CD4-positive, alpha-beta memory T cell (primary cell): ENCODE results near the gene PXDC1. TPM values are rescaled to one million over a fixed set of nuclear protein-coding genes. Genes with fewer than 3 reads are reported as not detected.
"Not testable (repeated sequence)": the region's sequence is repeated elsewhere in the genome, so short reads cannot be mapped to it uniquely, and the experiment has no call there.

ENCODE experiments used
- CTCF ChIA-PET: fragments of 350-600 bp; sonication (Branson Sonifier 250); formaldehyde crosslinking; loops from one replicate; lab custom pipeline; 2021; ENCODE audit warnings: inconsistent platforms; ENCODE audit not compliant: partially characterized antibody; lab: Charles Lee
- POLR2A ChIA-PET: fragments of 350-600 bp; sonication (Branson Sonifier 250); formaldehyde crosslinking; loops from one replicate; lab custom pipeline; 2021; ENCODE audit not compliant: partially characterized antibody; lab: Charles Lee
- DNase-seq, 5 donors: peaks; one replicate each; pipeline versions ENCODE4 v3.0.0 to v3.0.0-alpha.2; 2020 to 2022; ENCODE audit warnings: mixed read lengths in 1 of 5
- H3K27ac ChIP-seq: one replicate; pipeline ENCODE4 v1.7.0; 2013; ENCODE audit warnings: low read depth, low read length
- H3K27me3 ChIP-seq: 2 replicates; pipeline ENCODE4 v1.7.0; 2013; ENCODE audit warnings: mild to moderate bottlenecking, low read length, moderate library complexity; ENCODE audit not compliant: insufficient read depth
- H3K36me3 ChIP-seq: 2 replicates; pipeline ENCODE4 v1.7.0; 2013; ENCODE audit warnings: mild to moderate bottlenecking, low read length, moderate library complexity; ENCODE audit not compliant: insufficient read depth
- H3K4me1 ChIP-seq: 2 replicates; pipeline ENCODE4 v1.7.0; 2013; ENCODE audit warnings: mild to moderate bottlenecking, low read length, moderate library complexity; ENCODE audit not compliant: insufficient read depth
- H3K4me3 ChIP-seq, 2 donors: one replicate each; pipeline ENCODE4 v1.7.0; 2013; ENCODE audit warnings: low read length in 2 of 2, mild to moderate bottlenecking in 1 of 2
- H3K9me3 ChIP-seq, 2 donors: one replicate each; pipeline ENCODE4 v1.7.0; 2013; ENCODE audit warnings: low read length in 2 of 2, control low read depth in 1 of 2; ENCODE audit not compliant: control insufficient read depth in 1 of 2
- H3K27ac Mint-ChIP-seq, 7 donors: one replicate each; pipeline ENCODE4 v1.8.0; 2020 to 2021; ENCODE audit warnings: mixed read lengths in 7 of 7, mild to moderate bottlenecking in 6 of 7, inconsistent platforms in 3 of 7, moderate library complexity in 3 of 7
- H3K27me3 Mint-ChIP-seq, 2 donors: one replicate each; pipeline ENCODE4 v1.8.0; 2020 to 2021; ENCODE audit warnings: mixed read lengths in 2 of 2
- H3K36me3 Mint-ChIP-seq, 2 donors: one replicate each; pipeline ENCODE4 v1.8.0; 2020 to 2021; ENCODE audit warnings: mixed read lengths in 2 of 2, inconsistent platforms in 1 of 2, mild to moderate bottlenecking in 1 of 2
- H3K4me1 Mint-ChIP-seq, 4 donors: one replicate each; pipeline ENCODE4 v1.8.0; 2020 to 2021; ENCODE audit warnings: mixed read lengths in 4 of 4, mild to moderate bottlenecking in 1 of 4
- H3K4me3 Mint-ChIP-seq, 8 donors: one replicate each; pipeline ENCODE4 v1.8.0; 2020 to 2021; ENCODE audit warnings: mixed read lengths in 8 of 8, mild to moderate bottlenecking in 7 of 8, moderate library complexity in 6 of 8, inconsistent platforms in 3 of 8
- H3K9me3 Mint-ChIP-seq, 8 donors: one replicate each; pipeline ENCODE4 v1.8.0; 2020 to 2021; ENCODE audit warnings: mixed read lengths in 8 of 8, mild to moderate bottlenecking in 5 of 8, inconsistent platforms in 3 of 8, moderate library complexity in 1 of 8
- intact Hi-C: fragments of 100-400 bp; cut with micrococcal nuclease; formaldehyde crosslinking; loops from one replicate; pipeline ENCODE4 v1.15.1; 2023
- polyA plus RNA-seq, 2 donors: library from polyadenylated mRNA; unstranded; fragments of 300-500 nt; fragmentation: Illumina TruSeq; gene quantifications; one replicate each; pipeline ENCODE4 v1.2.3, GENCODE V29; 2021
- total RNA-seq, 2 experiments: library from RNA; stranded (reverse); gene quantifications; one replicate each; pipeline ENCODE4 v1.2.3, GENCODE V29; 2021

The PXDC1 gene
- total and polyA plus RNA-seq, 4 experiments from 2014 or later: 0.50 to 0.52 TPM; not detected in 2

- H3K4me3 ChIP-seq: no peak overlapping the region
- DNase-seq: no peak
- H3K4me1 ChIP-seq: no peaks in the 10 kb centered on the region
- H3K4me1 Mint-ChIP-seq: peaks cover 0 to 3% (median 1%) of the 10 kb centered on the region in 4 donors
- POLR2A ChIA-PET: no interaction called here
- H3K9me3 ChIP-seq: no peaks in the 10 kb centered on the region
- peaks cover 0 to 5% (median 0%) of the 10 kb centered on the region in 8 donors for H3K9me3 Mint-ChIP-seq
- CTCF ChIA-PET: interaction anchor here (2.0 kb wide), 1 partner anchor 75 kb away, joined by 6 read pairs; the partner anchor contains the start of gene FAM50B
- intact Hi-C loops: no loop called here
- no peak overlapping the region for H3K27ac ChIP-seq
- no peaks in the 10 kb centered on the region for H3K36me3 ChIP-seq
- H3K4me3 Mint-ChIP-seq: no peak overlapping the region
- H3K27me3 ChIP-seq: peaks cover 4% of the 10 kb centered on the region
- H3K27me3 Mint-ChIP-seq: peaks cover 4 to 27% of the 10 kb centered on the region in 2 donors
- no peak overlapping the region for H3K27ac Mint-ChIP-seq
- no peaks in the 10 kb centered on the region for H3K36me3 Mint-ChIP-seq
Observed at GRCh38 chr6:3773678-3774298, 22.3 kb upstream of the PXDC1 start.

DNA sequence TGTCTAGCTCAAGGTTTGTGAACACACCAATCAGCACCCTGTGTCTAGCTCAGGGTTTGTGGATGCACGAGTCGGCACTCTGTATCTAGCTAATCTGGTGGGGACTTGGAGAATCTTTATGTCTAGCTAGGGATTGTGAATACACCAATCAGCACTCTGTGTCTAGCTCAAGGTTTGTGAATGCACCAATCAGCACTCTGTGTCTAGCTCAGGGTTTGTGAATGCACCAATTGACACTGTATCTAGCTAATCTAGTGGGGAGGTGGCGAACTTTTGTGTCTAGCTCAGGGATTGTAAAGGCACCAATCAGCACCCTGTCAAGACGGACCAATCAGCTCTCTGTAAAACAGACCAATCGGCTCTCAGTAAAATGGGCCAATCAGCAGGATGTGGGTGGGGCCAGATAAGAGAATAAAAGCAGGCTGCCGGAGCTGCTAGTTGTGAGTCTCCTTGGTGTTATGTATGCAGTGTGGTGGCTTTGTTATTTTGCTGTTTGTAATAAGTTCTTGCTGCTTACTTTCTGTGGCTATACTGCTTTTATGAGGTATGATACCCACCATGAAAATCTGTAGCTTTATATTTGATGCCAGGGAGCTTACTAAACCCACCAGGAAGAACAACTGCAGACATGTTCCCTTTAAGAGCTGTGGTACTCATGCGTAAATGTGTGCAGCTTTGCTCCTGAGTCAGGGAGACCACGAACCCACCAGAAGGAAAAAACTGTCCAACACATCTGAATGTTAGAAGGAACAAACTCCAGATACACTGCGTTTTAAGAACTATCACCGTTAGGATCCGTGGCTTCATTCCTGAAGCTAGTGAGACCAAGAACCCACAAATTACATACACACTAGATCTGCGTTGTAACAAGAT, 20.9 kb upstream of the PXDC1 start:
- POLR2A ChIA-PET, H3K27ac Mint-ChIP-seq, H3K9me3 Mint-ChIP-seq, DNase-seq, H3K4me3 ChIP-seq, H3K27ac ChIP-seq, H3K4me3 Mint-ChIP-seq, H3K36me3 ChIP-seq, H3K9me3 ChIP-seq, intact Hi-C loops, H3K27me3 ChIP-seq, H3K36me3 Mint-ChIP-seq, H3K4me1 Mint-ChIP-seq, H3K4me1 ChIP-seq: not testable (repeated sequence)
- H3K27me3 Mint-ChIP-seq: peaks cover 4 to 26% of the 10 kb centered on the region in 2 donors
- CTCF ChIA-PET: interaction anchor here (1.2 to 2.0 kb wide), 2 partner anchors 40 to 77 kb away, joined by 3 to 6 read pairs; partner anchors contain the start of gene FAM50B

DNA sequence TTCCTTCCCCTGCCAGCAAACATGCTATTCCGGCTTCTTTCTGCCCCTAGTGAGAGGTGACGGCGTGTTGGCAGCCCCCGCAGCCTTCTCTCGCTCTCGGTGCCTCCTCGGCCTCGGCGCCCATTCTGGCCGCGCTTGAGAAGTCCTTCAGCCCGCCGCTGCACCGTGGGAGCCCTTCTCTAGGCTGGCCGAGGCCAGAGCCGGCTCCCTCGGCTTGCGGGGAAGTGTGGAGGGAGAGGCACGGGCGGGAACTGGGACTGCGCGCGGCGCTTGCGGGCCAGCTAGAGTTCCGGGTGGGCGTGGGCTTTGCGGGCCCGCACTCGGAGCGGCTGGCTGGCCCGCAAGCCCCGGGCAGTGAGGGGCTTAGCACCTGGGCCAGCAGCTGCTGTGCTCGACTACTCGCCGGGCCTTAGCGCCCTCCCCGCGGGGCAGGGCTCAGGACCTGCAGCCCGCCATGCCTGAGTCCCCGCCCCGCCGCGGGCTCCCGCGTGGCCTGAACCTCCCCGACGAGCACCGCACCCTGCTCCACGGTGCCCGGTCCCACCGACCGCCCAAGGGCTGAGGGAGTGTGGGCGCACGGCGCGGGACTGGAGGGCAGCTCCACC, 20.0 kb upstream of the PXDC1 start:
- intact Hi-C loops: no loop called here
- Mint-ChIP-seq H3K36me3 (no peaks in the 10 kb centered on the region), H3K27ac (no peak overlapping the region), H3K4me1 (no peaks in the 10 kb centered on the region), H3K9me3 (peaks cover 0 to 5% (median 0%) of the 10 kb centered on the region in 8 donors), H3K27me3 (peaks cover 5 to 25% of the 10 kb centered on the region in 2 donors), H3K4me3 (peak overlapping the region in 1 of 8 donors; percentile 7)
- ChIA-PET CTCF (interaction anchor here (1.2 to 2.0 kb wide), 2 partner anchors 39 to 78 kb away, joined by 3 to 6 read pairs; partner anchors contain the start of gene FAM50B), POLR2A (no interaction called here)
- H3K4me1 ChIP-seq: no peaks in the 10 kb centered on the region
- H3K27me3 ChIP-seq: peaks cover 4% of the 10 kb centered on the region
- no peak overlapping the region for H3K27ac ChIP-seq
- no peaks in the 10 kb centered on the region for H3K36me3 ChIP-seq
- DNase-seq: no peak
- H3K4me3 ChIP-seq: no peak overlapping the region
- H3K9me3 ChIP-seq: no peaks in the 10 kb centered on the region

GRCh38 chr6:3770023-3770720, 18.7 kb upstream of the PXDC1 start:
- Histone ChIP-seq H3K4me3 (no peak overlapping the region), H3K4me1 (no peaks in the 10 kb centered on the region), H3K9me3 (no peaks in the 10 kb centered on the region), H3K27ac (no peak overlapping the region), H3K27me3 (peaks cover 4% of the 10 kb centered on the region), H3K36me3 (no peaks in the 10 kb centered on the region)
- CTCF ChIA-PET: no interaction called here
- no peaks in the 10 kb centered on the region for H3K36me3 Mint-ChIP-seq
- intact Hi-C loops: no loop called here
- H3K4me1 Mint-ChIP-seq: no peaks in the 10 kb centered on the region
- H3K27ac Mint-ChIP-seq: no peak overlapping the region
- peaks cover 7 to 33% of the 10 kb centered on the region in 2 donors for H3K27me3 Mint-ChIP-seq
- peaks cover 0 to 5% (median 0%) of the 10 kb centered on the region in 8 donors for H3K9me3 Mint-ChIP-seq
- H3K4me3 Mint-ChIP-seq: no peak overlapping the region
- POLR2A ChIA-PET: no interaction called here
- DNase-seq: no peak

GRCh38 chr6:3769610-3770009, 18.1 kb upstream of the PXDC1 start:
- Histone ChIP-seq H3K36me3 (no peaks in the 10 kb centered on the region), H3K9me3 (no peaks in the 10 kb centered on the region), H3K27me3 (peaks cover 4% of the 10 kb centered on the region), H3K4me1 (no peaks in the 10 kb centered on the region), H3K27ac (no peak overlapping the region), H3K4me3 (no peak overlapping the region)
- ChIA-PET POLR2A (no interaction called here), CTCF (no interaction called here)
- DNase-seq: no peak
- Mint-ChIP-seq H3K36me3 (no peaks in the 10 kb centered on the region), H3K27me3 (peaks cover 7 to 36% of the 10 kb centered on the region in 2 donors), H3K27ac (no peak overlapping the region), H3K4me3 (no peak overlapping the region), H3K4me1 (no peaks in the 10 kb centered on the region), H3K9me3 (peaks cover 0 to 5% (median 0%) of the 10 kb centered on the region in 8 donors)
- intact Hi-C loops: no loop called here

DNA sequence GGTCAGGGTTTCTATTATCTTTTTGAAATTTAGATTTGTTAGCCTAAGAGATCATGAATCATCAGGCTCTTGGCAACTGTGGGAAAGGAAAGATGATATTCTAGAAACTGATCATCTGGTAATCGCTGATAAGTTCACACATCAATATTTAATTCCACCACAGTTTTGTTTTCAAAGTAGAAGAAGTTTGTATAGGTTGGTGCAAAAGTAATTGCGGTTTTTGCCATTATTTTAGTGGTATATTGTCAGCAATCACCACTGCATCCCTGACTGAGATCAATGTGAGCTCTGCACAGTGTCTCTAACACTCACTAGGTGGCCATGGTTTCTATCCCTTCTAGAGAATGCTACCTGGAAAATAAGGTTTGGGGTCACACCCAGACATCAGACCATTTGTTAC, 17.0 kb upstream of the PXDC1 start:
- peaks cover 4% of the 10 kb centered on the region for H3K27me3 ChIP-seq
- intact Hi-C loops: no loop called here
- Mint-ChIP-seq H3K4me3 (no peak overlapping the region), H3K27ac (no peak overlapping the region), H3K27me3 (peaks cover 7 to 36% of the 10 kb centered on the region in 2 donors), H3K4me1 (no peaks in the 10 kb centered on the region), H3K36me3 (no peaks in the 10 kb centered on the region), H3K9me3 (peaks cover 0 to 5% (median 0%) of the 10 kb centered on the region in 8 donors)
- H3K4me1 ChIP-seq: no peaks in the 10 kb centered on the region
- DNase-seq: no peak
- no peak overlapping the region for H3K4me3 ChIP-seq
- H3K27ac ChIP-seq: no peak overlapping the region
- ChIA-PET CTCF (no interaction called here), POLR2A (no interaction called here)
- no peaks in the 10 kb centered on the region for H3K36me3 ChIP-seq
- no peaks in the 10 kb centered on the region for H3K9me3 ChIP-seq
